ENCODE results near the gene SLC12A7. TPM values are rescaled to one million over a fixed set of nuclear protein-coding genes. Genes with fewer than 3 reads are reported as not detected.
A peak's percentile ranks its signal among the peaks of the same experiment; 100 is the strongest.

The SLC12A7 gene
- total and polyA plus RNA-seq, 9 donors = 5.9 to 33.9 (median 23.0) TPM

- intact Hi-C loops (cut with DNase I) = no loop called here
- Histone ChIP-seq H3K36me3 (no peaks in the 10 kb centered on the region), H3K4me1 (ENCODE audit: insufficient read depth) (no peaks in the 10 kb centered on the region), H3K27ac (no peak overlapping the region), H3K27me3 (no peaks in the 10 kb centered on the region), H3K9me3 (no peaks in the 10 kb centered on the region), H3K4me3 (no peak overlapping the region)
- no peak for TF ChIP-seq POLR2A (IDR thresholded peaks at IDR 0.05)
- TF ChIP-seq, protein P1, sequence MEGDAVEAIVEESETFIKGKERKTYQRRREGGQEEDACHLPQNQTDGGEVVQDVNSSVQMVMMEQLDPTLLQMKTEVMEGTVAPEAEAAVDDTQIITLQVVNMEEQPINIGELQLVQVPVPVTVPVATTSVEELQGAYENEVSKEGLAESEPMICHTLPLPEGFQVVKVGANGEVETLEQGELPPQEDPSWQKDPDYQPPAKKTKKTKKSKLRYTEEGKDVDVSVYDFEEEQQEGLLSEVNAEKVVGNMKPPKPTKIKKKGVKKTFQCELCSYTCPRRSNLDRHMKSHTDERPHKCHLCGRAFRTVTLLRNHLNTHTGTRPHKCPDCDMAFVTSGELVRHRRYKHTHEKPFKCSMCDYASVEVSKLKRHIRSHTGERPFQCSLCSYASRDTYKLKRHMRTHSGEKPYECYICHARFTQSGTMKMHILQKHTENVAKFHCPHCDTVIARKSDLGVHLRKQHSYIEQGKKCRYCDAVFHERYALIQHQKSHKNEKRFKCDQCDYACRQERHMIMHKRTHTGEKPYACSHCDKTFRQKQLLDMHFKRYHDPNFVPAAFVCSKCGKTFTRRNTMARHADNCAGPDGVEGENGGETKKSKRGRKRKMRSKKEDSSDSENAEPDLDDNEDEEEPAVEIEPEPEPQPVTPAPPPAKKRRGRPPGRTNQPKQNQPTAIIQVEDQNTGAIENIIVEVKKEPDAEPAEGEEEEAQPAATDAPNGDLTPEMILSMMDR (IDR thresholded peaks at IDR 0.05) = no peak
- no peak for TF ChIP-seq EP300 (IDR thresholded peaks at IDR 0.05)
- no peak for DNase-seq
- 79 to 84% (median 82%) methylated on average over 7 of the region's 7 CpGs for WGBS, 3 donors
These were observed 68.5 kb downstream of the SLC12A7 start for GRCh38 chr5:1043327-1043726.

- TF ChIP-seq, protein P1 (IDR thresholded peaks at IDR 0.05) = no peak
- TF ChIP-seq POLR2A (IDR thresholded peaks at IDR 0.05) (no peak), EP300 (IDR thresholded peaks at IDR 0.05) (no peak)
- H3K9me3 ChIP-seq = no peaks in the 10 kb centered on the region
- H3K27ac ChIP-seq = no peak overlapping the region
- H3K27me3 ChIP-seq = no peaks in the 10 kb centered on the region
- H3K4me3 ChIP-seq = no peak overlapping the region
- intact Hi-C loops (cut with DNase I) = no loop called here
- H3K4me1 ChIP-seq (ENCODE audit: insufficient read depth) = no peaks in the 10 kb centered on the region
- no peak for DNase-seq
- no peaks in the 10 kb centered on the region for H3K36me3 ChIP-seq
- 83 to 84% (median 83%) methylated on average over 7 of the region's 7 CpGs for WGBS, 3 donors
These were observed 69.2 kb downstream of the SLC12A7 start for GRCh38 chr5:1042626-1043025.

- Histone ChIP-seq H3K36me3 (no peaks in the 10 kb centered on the region), H3K4me1 (ENCODE audit: insufficient read depth) (no peaks in the 10 kb centered on the region), H3K9me3 (no peaks in the 10 kb centered on the region), H3K4me3 (no peak overlapping the region), H3K27ac (no peak overlapping the region), H3K27me3 (no peaks in the 10 kb centered on the region)
- DNase-seq = no peak
- WGBS, 3 donors = 78 to 84% (median 81%) methylated on average over 15 of the region's 15 CpGs
- TF ChIP-seq, protein P1 (IDR thresholded peaks at IDR 0.05) = no peak
- TF ChIP-seq POLR2A (IDR thresholded peaks at IDR 0.05) (no peak), EP300 (IDR thresholded peaks at IDR 0.05) (no peak)
- intact Hi-C loops (cut with DNase I) = no loop called here
These were observed 70.4 kb downstream of the SLC12A7 start for GRCh38 chr5:1041225-1042143.

- WGBS, 3 donors = 88 to 91% (median 90%) methylated on average over 10 of the region's 10 CpGs
- TF ChIP-seq, protein P1 (IDR thresholded peaks at IDR 0.05) = no peak
- no peak for TF ChIP-seq POLR2A (IDR thresholded peaks at IDR 0.05)
- no peak for TF ChIP-seq EP300 (IDR thresholded peaks at IDR 0.05)
- Histone ChIP-seq H3K27ac (no peak overlapping the region), H3K4me3 (no peak overlapping the region), H3K4me1 (ENCODE audit: insufficient read depth) (no peaks in the 10 kb centered on the region), H3K36me3 (no peaks in the 10 kb centered on the region), H3K27me3 (no peaks in the 10 kb centered on the region), H3K9me3 (no peaks in the 10 kb centered on the region)
- intact Hi-C loops (cut with DNase I) = no loop called here
- DNase-seq = peak in 1 of 5 donors; percentile 18
These were observed 71.3 kb downstream of the SLC12A7 start for GRCh38 chr5:1040571-1040970.

Data from ovary (tissue), 9 donors.